OCI-LY3 (cell line): ENCODE data around the gene MYL2.

ENCODE experiments used
- EZH2phosphoT487 ChIP-seq: fragments of 200-600 bp; shearing (Covaris generic); IDR thresholded peaks from 2 replicates; pipeline ENCODE4 v1.6.1; 2018; ENCODE audit warnings: antibody characterized with exemption, mixed run types, low read depth
- TF ChIP-seq, protein P1 (sequence below): fragments of 200-600, 300-600 bp; sonication (generic); IDR thresholded peaks from 2 replicates; pipeline ENCODE4 v1.5.1; 2014; ENCODE audit warnings: antibody characterized with exemption, low read length, low read depth

DNA sequence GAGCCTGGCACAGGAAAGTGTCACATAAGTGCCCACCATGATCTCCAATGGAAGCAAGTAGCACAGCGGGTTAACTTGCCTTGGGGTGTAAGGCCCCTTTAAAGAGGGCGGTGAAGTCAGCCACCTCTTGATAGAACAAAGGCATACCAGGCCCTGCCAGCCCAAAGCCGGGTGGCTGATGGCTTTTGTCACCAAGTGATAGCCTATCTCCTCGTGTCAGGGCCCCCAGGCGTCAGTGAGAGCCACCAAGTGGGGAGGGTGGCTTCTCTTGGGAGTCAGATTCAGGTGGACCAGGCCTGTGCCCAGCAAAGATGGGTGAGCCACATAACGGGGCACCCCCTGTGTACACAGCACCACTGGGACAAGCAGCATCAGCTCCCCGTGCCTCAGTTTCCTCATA lies 8.3 kb upstream of the MYL2 start:
- TF ChIP-seq, protein P1, sequence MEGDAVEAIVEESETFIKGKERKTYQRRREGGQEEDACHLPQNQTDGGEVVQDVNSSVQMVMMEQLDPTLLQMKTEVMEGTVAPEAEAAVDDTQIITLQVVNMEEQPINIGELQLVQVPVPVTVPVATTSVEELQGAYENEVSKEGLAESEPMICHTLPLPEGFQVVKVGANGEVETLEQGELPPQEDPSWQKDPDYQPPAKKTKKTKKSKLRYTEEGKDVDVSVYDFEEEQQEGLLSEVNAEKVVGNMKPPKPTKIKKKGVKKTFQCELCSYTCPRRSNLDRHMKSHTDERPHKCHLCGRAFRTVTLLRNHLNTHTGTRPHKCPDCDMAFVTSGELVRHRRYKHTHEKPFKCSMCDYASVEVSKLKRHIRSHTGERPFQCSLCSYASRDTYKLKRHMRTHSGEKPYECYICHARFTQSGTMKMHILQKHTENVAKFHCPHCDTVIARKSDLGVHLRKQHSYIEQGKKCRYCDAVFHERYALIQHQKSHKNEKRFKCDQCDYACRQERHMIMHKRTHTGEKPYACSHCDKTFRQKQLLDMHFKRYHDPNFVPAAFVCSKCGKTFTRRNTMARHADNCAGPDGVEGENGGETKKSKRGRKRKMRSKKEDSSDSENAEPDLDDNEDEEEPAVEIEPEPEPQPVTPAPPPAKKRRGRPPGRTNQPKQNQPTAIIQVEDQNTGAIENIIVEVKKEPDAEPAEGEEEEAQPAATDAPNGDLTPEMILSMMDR, result no peak
- TF ChIP-seq EZH2phosphoT487, result no peak
